IMR-90 (cell line): ENCODE measurements around the gene C5orf58. TPM values are rescaled to one million over a fixed set of nuclear protein-coding genes. Genes with fewer than 3 reads are reported as not detected.

Experiments used
- ATAC-seq: fragments of 200-7000 bp; cut with Tn5 transposase; 2 replicates; pipeline ENCODE4 v1.9.1; 2020; ENCODE audit warnings: low read depth, mild to moderate bottlenecking, moderate library complexity
- BruUV-seq: library from RNA; stranded (reverse); fragments of 400-500 nt; replicated peaks from 2 replicates; lab custom pipeline; 2021; lab: Mats Ljungman, UMichigan
- CTCF ChIA-PET: fragments of 300-600 bp; formaldehyde crosslinking; extraction: SDS; loops from one replicate; lab custom pipeline; 2021; ENCODE audit warnings: antibody characterized with exemption; lab: Yijun Ruan, JAX
- POLR2A ChIA-PET: fragments of 300-600 bp; sonication (Branson Sonifier 250); formaldehyde crosslinking; loops from one replicate; lab custom pipeline; 2022; ENCODE audit warnings: antibody characterized with exemption; ENCODE audit not compliant: unreplicated experiment; lab: Charles Lee
- DNase-seq: peaks from one replicate; pipeline ENCODE4 v3.0.0; 2013
- H2AFZ ChIP-seq: replicated peaks from 2 replicates; pipeline ENCODE3; 2013; ENCODE audit warnings: low read length, mild to moderate bottlenecking; ENCODE audit not compliant: poor library complexity
- H2AK5ac ChIP-seq: 2 replicates; pipeline ENCODE4 v1.6.1; 2013; ENCODE audit warnings: low read depth, low read length, inconsistent platforms
- H2AK9ac ChIP-seq: replicated peaks from 2 replicates; pipeline ENCODE3; 2013; ENCODE audit warnings: mild to moderate bottlenecking, low read depth, low read length, moderate library complexity; ENCODE audit not compliant: poor library complexity
- H2BK120ac ChIP-seq: 2 replicates; pipeline ENCODE4 v1.6.1; 2013; ENCODE audit warnings: low read depth, low read length, inconsistent platforms
- H2BK15ac ChIP-seq: 3 replicates; pipeline ENCODE4 v1.6.1; 2013; ENCODE audit warnings: low read depth, low read length, inconsistent platforms
- H2BK20ac ChIP-seq: 2 replicates; pipeline ENCODE4 v1.6.1; 2013; ENCODE audit warnings: low read depth, mild to moderate bottlenecking, inconsistent platforms, low read length, moderate library complexity
- H2BK5ac ChIP-seq: 2 replicates; pipeline ENCODE4 v1.6.1; 2013; ENCODE audit warnings: mild to moderate bottlenecking, low read depth, low read length, inconsistent platforms; ENCODE audit not compliant: poor library complexity, severe bottlenecking
- H3K14ac ChIP-seq: replicated peaks from 2 replicates; pipeline ENCODE4 v1.6.1; 2013; ENCODE audit warnings: low read depth, low read length, inconsistent platforms
- H3K18ac ChIP-seq: 2 replicates; pipeline ENCODE4 v1.6.1; 2013; ENCODE audit warnings: low read depth, low read length, control low read depth
- H3K23ac ChIP-seq: 2 replicates; pipeline ENCODE4 v1.6.1; 2013; ENCODE audit warnings: low read depth, low read length, inconsistent platforms
- H3K27ac ChIP-seq: 2 replicates; pipeline ENCODE4 v1.5.1; 2013; ENCODE audit warnings: mild to moderate bottlenecking, control low read depth, low read length; ENCODE audit not compliant: insufficient read depth
- H3K27me3 ChIP-seq: 2 replicates; pipeline ENCODE4 v1.6.1; 2013; ENCODE audit warnings: low read length; ENCODE audit not compliant: control insufficient read depth, insufficient read depth
- H3K36me3 ChIP-seq: 2 replicates; pipeline ENCODE4 v1.6.1; 2013; ENCODE audit warnings: low read length, mixed read lengths; ENCODE audit not compliant: control insufficient read depth, insufficient read depth
- H3K4ac ChIP-seq: 2 replicates; pipeline ENCODE4 v1.6.1; 2013; ENCODE audit warnings: low read depth, low read length, inconsistent platforms
- H3K4me1 ChIP-seq: 2 replicates; pipeline ENCODE4 v1.6.1; 2013; ENCODE audit warnings: low read length, mixed read lengths; ENCODE audit not compliant: control insufficient read depth, insufficient read depth
- H3K4me2 ChIP-seq: 2 replicates; pipeline ENCODE4 v1.6.1; 2013; ENCODE audit warnings: low read depth, mild to moderate bottlenecking, control low read depth, low read length, moderate library complexity
- H3K4me3 ChIP-seq: 2 replicates; pipeline ENCODE4 v1.5.1; 2013; ENCODE audit warnings: low read depth, mild to moderate bottlenecking, control low read depth, low read length, moderate library complexity; ENCODE audit not compliant: insufficient read depth
- H3K56ac ChIP-seq: 2 replicates; pipeline ENCODE4 v1.6.1; 2013; ENCODE audit warnings: low read length, inconsistent platforms; ENCODE audit not compliant: insufficient read depth; ENCODE audit errors: extremely low read depth
- H3K79me1 ChIP-seq, 2 experiments: 2 replicates each; pipeline ENCODE4 v1.6.1; 2013; ENCODE audit warnings: low read length in 2 of 2, inconsistent platforms in 1 of 2, low read depth in 1 of 2
- H3K9ac ChIP-seq: 2 replicates; pipeline ENCODE4 v1.6.1; 2013; ENCODE audit warnings: low read depth, low read length, control low read depth
- H3K9me1 ChIP-seq: 2 replicates; pipeline ENCODE4 v1.6.1; 2013; ENCODE audit warnings: low read length, inconsistent platforms; ENCODE audit not compliant: insufficient read depth
- H3K9me3 ChIP-seq: 2 replicates; pipeline ENCODE4 v1.6.1; 2013; ENCODE audit warnings: low read length; ENCODE audit not compliant: control insufficient read depth, insufficient read depth
- H4K20me1 ChIP-seq: 2 replicates; pipeline ENCODE4 v1.6.1; 2013; ENCODE audit warnings: low read length, inconsistent platforms; ENCODE audit not compliant: insufficient read depth
- H4K5ac ChIP-seq: 2 replicates; pipeline ENCODE4 v1.6.1; 2013; ENCODE audit warnings: mild to moderate bottlenecking, low read depth, low read length, control low read depth
- H4K8ac ChIP-seq, 2 experiments: 2 replicates each; pipeline ENCODE4 v1.6.1; 2013; ENCODE audit warnings: low read depth in 2 of 2, low read length in 2 of 2, control low read depth in 1 of 2, inconsistent platforms in 1 of 2
- H4K91ac ChIP-seq: 2 replicates; pipeline ENCODE4 v1.6.1; 2013; ENCODE audit warnings: low read depth, low read length, inconsistent platforms; ENCODE audit not compliant: insufficient read depth
- SMC3 ChIP-seq: fragments of 150-350 bp; IDR thresholded peaks from 2 replicates; pipeline ENCODE4 v1.6.1; 2016; ENCODE audit warnings: low read depth, mild to moderate bottlenecking, antibody characterized with exemption, low read length, moderate library complexity
- WGBS, 2 experiments: methylation state at CpG; one replicate each; pipeline versions ENCODE4 v1.1.5 to v1.1.7; 2013; ENCODE audit warnings: missing lambda C conversion rate in 2 of 2; ENCODE audit not compliant: insufficient read length in 1 of 2; ENCODE audit errors: extremely low coverage in 2 of 2; 5-methylcytosine and 5-hydroxymethylcytosine counted together
- dilution Hi-C: fragments of 300-500 bp; cut with HindIII; formaldehyde crosslinking; loops from one replicate; pipeline ENCODE4 v1.14.3; 2018; ENCODE audit warnings: low sequenced_read_pairs; ENCODE audit not compliant: unreplicated experiment
- in situ Hi-C: fragments of 300-500 bp; cut with MboI; formaldehyde crosslinking; loops from 3 replicates; pipeline ENCODE4 v1.14.3; 2019; ENCODE audit warnings: low sequenced_read_pairs, inconsistent platforms, mixed read lengths
- intact Hi-C: fragments of 100-400 bp; cut with micrococcal nuclease; formaldehyde crosslinking; loops from 2 replicates; pipeline ENCODE4 v1.10.0; 2022
- polyA plus RNA-seq, 3 experiments: library from polyadenylated mRNA; depleted of rRNA; stranded (reverse); fragments of >200 nt; gene quantifications; 2 replicates each; pipeline ENCODE4 v1.2.3, GENCODE V29; 2012; ENCODE audit warnings: low replicate concordance in 1 of 3
- total RNA-seq: library from RNA; depleted of rRNA; stranded (reverse); fragments of >200 nt; gene quantifications from 2 replicates; pipeline ENCODE4 v1.2.3, GENCODE V29; 2012

The C5orf58 gene
- total and polyA plus RNA-seq, 2 of the 4 experiments (the other 2 are of a cell fraction) = not detected

DNA sequence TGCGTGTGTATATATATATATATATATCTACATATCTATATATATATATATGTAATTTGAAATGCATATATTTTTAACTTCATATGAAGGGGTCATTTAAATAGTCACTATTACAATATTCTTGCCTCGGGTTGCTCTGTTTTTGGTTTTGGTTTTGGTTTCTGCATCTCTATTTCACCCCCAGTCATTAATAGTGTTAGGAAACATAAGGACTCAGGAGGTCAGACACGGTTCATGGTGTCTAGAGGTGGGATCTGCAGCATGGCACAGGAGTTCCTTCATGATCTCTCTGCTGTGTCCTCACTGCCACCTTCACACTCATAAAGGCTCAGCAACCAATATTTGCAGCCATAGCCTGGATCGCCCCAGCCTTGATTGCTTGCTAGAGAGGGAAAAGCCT is 16.6 kb downstream of the C5orf58 start:
- no peaks in the 10 kb centered on the region for H3K27me3 ChIP-seq
- WGBS, 2 experiments = no CpG with 5 or more reads among the region's 4 CpGs
- ChIA-PET CTCF (no interaction called here), POLR2A (no interaction called here)
- no peaks in the 10 kb centered on the region for H3K79me1 ChIP-seq
- no peak overlapping the region for H3K23ac ChIP-seq
- H2AK9ac ChIP-seq = no peak overlapping the region
- H2BK20ac ChIP-seq = no peak overlapping the region
- H3K9ac ChIP-seq = no peak overlapping the region
- no peak overlapping the region for H2AFZ ChIP-seq
- no peak overlapping the region for H2BK5ac ChIP-seq
- H3K56ac ChIP-seq = no peak overlapping the region
- H4K5ac ChIP-seq = no peak overlapping the region
- H3K27ac ChIP-seq = no peak overlapping the region
- no peaks in the 10 kb centered on the region for H3K9me3 ChIP-seq
- in situ Hi-C loops (no loop called here), intact Hi-C loops (no loop called here), dilution Hi-C loops (no loop called here)
- DNase-seq = no peak
- no peaks in the 10 kb centered on the region for H4K20me1 ChIP-seq
- no peak overlapping the region for H2AK5ac ChIP-seq
- H3K36me3 ChIP-seq = no peaks in the 10 kb centered on the region
- no peak overlapping the region for H3K4ac ChIP-seq
- H3K4me2 ChIP-seq = no peak overlapping the region
- no peak overlapping the region for H3K14ac ChIP-seq
- no peak overlapping the region for H4K91ac ChIP-seq
- H3K9me1 ChIP-seq = no peaks in the 10 kb centered on the region
- H2BK120ac ChIP-seq = no peak overlapping the region
- no peak overlapping the region for H4K8ac ChIP-seq
- TF ChIP-seq SMC3 = no peak
- no TSS peak for BruUV-seq
- no peaks in the 10 kb centered on the region for H3K4me1 ChIP-seq
- no peak overlapping the region for H3K4me3 ChIP-seq
- no peak overlapping the region for H3K18ac ChIP-seq
- H2BK15ac ChIP-seq = no peak overlapping the region
- ATAC-seq = no peak
